Progenitor cell of endocrine pancreas (in vitro differentiated cells): ENCODE measurements around the gene EEPD1. TPM values are rescaled to one million over a fixed set of nuclear protein-coding genes. Genes with fewer than 3 reads are reported as not detected.
"Not testable (repeated sequence)": the region's sequence is repeated elsewhere in the genome, so short reads cannot be mapped to it uniquely, and the experiment has no call there.

Source experiments
- DNase-seq: peaks from one replicate; pipeline ENCODE4 v3.0.0; 2021; ENCODE audit warnings: low spot score; ENCODE audit not compliant: unreplicated experiment
- H3K27ac Mint-ChIP-seq: 2 replicates; pipeline ENCODE4 v1.8.0; 2021; ENCODE audit warnings: mild to moderate bottlenecking, moderate library complexity, mixed read lengths
- H3K27me3 Mint-ChIP-seq: 2 replicates; pipeline ENCODE4 v1.8.0; 2021; ENCODE audit warnings: mixed read lengths
- H3K36me3 Mint-ChIP-seq: 2 replicates; pipeline ENCODE4 v1.8.0; 2022; ENCODE audit warnings: mixed read lengths; ENCODE audit not compliant: insufficient read depth
- H3K4me1 Mint-ChIP-seq: 2 replicates; pipeline ENCODE4 v1.8.0; 2021; ENCODE audit warnings: low read depth, mixed read lengths
- H3K4me3 Mint-ChIP-seq: 2 replicates; pipeline ENCODE4 v1.8.0; 2021; ENCODE audit warnings: low read depth, mild to moderate bottlenecking, moderate library complexity, mixed read lengths
- H3K9me3 Mint-ChIP-seq: 2 replicates; pipeline ENCODE4 v1.8.0; 2021; ENCODE audit warnings: low read depth, mixed read lengths
- CTCF ChIP-seq: fragments of 200-600 bp; sonication (generic); IDR thresholded peaks from one replicate; pipeline ENCODE4 v1.5.0; 2021; ENCODE audit warnings: antibody characterized with exemption, mild to moderate bottlenecking; ENCODE audit not compliant: unreplicated experiment
- long read RNA-seq: library from polyadenylated mRNA; unstranded; transcript quantifications from one replicate; pipeline ENCODE4 v2.0.0, GENCODE V29; 2020
- total RNA-seq: library from RNA; stranded (reverse); gene quantifications from 2 replicates; pipeline ENCODE4 v1.2.1, GENCODE V29; 2021

EEPD1 gene
- total RNA-seq = 10.6 and 11.3 TPM in 2 replicates
- long read RNA-seq, full-length matches to known transcripts = 25 of 33 reads
- long read RNA-seq, partial matches to known transcripts = 5 of 33 reads
- long read RNA-seq, other reads (novel, unspliced or antisense) = 3 of 33 reads

DNA sequence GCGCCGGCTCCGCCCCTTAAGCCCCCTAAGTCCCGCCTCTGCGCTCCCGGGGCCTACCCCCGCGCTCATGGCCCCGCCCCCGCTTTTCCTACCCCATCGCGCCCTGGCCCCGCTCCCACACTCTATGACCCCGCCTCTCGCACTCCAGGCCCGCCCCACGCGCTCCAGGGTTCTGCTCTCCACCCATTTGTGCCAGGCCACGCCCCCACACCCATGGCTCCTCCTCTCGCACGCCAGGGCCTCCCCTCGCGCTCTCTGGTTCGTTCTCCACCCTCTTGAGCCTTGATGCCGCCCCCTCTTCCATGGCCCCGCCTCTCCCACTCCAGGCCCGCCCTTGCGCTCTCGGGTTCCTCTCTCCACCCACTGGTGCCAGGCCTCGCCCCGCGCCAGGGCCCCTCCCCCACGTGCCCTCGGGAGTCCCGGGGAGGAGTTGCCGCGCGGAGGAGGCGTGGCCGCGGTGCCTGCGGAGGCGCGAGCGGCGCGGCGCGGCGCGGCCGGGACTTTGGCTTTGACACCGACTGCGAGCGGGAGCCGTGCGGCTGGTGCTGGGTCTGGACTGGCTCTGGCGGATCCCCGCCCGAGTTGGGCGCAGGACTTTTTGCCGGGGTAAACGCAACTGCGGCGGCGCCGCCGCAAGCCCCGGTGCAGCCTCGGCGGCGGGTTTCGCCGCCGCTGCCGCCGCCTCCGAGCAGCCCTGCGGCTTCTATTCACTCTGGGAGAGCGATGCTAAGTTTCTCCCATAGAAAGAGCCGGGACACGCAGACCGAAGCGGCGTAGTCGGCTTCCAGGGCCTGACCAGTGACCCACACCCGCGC, at the start of gene EEPD1:
TSS of gene EEPD1 (plus strand) at position 499 of the 815 bp plus-strand sequence. CDS start 1,071 bp downstream, outside the sequence.
- H3K4me1 Mint-ChIP-seq = peaks cover 39% of the 10 kb centered on the region
- H3K4me3 Mint-ChIP-seq = peak within 1 kb of the TSS; percentile 83
- H3K27ac Mint-ChIP-seq = peak within 1 kb of the TSS; percentile 97
- no peak for TF ChIP-seq CTCF
- H3K27me3 Mint-ChIP-seq = no peaks in the 10 kb centered on the region
- H3K9me3 Mint-ChIP-seq = no peaks in the 10 kb centered on the region
- DNase-seq = peak; percentile 99
- H3K36me3 Mint-ChIP-seq = peaks cover 6% of the 10 kb centered on the region

DNA sequence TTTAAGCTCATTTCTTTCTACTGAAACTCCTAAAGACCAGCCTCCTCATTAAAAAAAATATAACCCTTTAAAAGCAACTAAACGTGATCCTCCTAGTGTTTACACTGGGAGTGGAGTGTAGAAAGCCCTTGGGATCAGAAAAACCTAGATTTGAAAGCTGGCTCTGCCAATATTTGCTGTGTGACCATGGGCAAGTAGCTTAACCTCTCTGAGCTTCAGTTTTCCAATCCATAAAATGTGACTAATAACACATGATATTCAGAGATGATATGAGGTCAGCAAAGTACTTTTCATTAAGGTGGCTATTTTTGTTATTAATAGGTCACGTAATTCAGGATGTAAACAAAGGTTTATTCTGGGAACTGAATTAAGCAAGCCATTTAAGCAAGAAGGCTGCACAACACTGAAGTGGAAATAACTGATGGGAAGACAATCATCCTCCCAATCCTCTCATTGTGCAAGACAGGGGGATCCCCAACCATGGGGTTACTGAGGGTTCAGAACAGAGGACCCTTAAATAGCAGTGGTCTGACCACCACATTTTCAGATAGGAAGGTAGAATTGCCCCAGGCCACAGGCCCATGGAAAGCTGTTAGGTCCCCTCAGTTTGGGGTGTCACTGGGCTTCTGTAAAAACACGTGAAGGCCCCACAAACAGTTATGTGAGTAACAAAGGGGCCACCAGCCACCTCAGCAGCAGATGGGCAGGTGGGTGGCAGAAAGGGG, 49.1 kb upstream of the EEPD1 start:
- Mint-ChIP-seq H3K4me3 (no peak overlapping the region), H3K4me1 (no peaks in the 10 kb centered on the region), H3K27ac (no peak overlapping the region), H3K9me3 (no peaks in the 10 kb centered on the region), H3K27me3 (no peaks in the 10 kb centered on the region), H3K36me3 (no peaks in the 10 kb centered on the region)
- no peak for TF ChIP-seq CTCF
- no peak for DNase-seq

GRCh38 chr7:36106972-36107908, 45.8 kb upstream of the EEPD1 start:
- not testable (repeated sequence) for H3K27me3 Mint-ChIP-seq, DNase-seq, H3K9me3 Mint-ChIP-seq, H3K36me3 Mint-ChIP-seq, H3K4me3 Mint-ChIP-seq, H3K4me1 Mint-ChIP-seq, H3K27ac Mint-ChIP-seq

DNA sequence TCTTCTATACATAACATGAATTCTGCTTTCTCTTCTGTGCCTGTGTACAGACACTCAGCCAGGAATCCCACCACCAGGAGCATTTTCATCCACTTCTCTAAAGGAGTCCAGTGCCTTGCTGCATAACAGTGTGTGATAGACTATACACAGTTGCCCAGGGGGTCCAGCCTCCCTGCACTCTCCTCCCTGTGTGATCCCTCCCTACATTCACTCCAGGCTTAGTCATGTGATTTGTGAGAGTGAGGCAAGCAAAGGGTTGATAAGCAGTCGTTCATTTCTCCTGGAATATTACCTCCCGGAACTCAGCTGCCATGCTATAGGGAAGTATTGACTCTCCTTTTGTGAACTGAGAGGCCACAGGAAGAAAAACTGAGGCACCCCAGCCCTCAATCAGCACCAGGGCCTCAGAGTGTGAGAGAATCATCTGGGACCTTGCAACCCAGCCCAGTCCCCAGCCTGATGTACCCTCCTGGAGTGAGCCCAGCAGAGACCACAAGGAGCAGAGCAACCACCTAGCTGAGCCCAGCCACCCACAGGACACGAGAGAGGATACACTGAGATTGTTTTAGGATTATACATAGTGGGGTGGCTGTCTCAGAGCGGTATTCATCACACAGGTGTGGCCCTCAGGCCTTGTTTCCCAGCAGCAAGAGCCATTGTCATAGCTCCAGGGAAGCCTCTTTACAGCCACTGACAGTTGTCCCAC, 45.0 kb upstream of the EEPD1 start:
- Mint-ChIP-seq H3K4me1 (no peaks in the 10 kb centered on the region), H3K9me3 (no peaks in the 10 kb centered on the region), H3K27ac (no peak overlapping the region), H3K4me3 (no peak overlapping the region), H3K36me3 (no peaks in the 10 kb centered on the region), H3K27me3 (no peaks in the 10 kb centered on the region)
- DNase-seq = no peak
- TF ChIP-seq CTCF = no peak

GRCh38 chr7:36109013-36109627, 43.9 kb upstream of the EEPD1 start:
- no peaks in the 10 kb centered on the region for H3K9me3 Mint-ChIP-seq
- no peak overlapping the region for H3K4me3 Mint-ChIP-seq
- H3K27ac Mint-ChIP-seq = no peak overlapping the region
- no peaks in the 10 kb centered on the region for H3K4me1 Mint-ChIP-seq
- TF ChIP-seq CTCF = no peak
- H3K36me3 Mint-ChIP-seq = no peaks in the 10 kb centered on the region
- H3K27me3 Mint-ChIP-seq = no peaks in the 10 kb centered on the region
- no peak for DNase-seq
